ENCODE measurements around the gene SLK. TPM values are rescaled to one million over a fixed set of nuclear protein-coding genes. Genes with fewer than 3 reads are reported as not detected.
A peak's percentile ranks its signal among the peaks of the same experiment; 100 is the strongest.

SLK gene
- total and polyA plus RNA-seq, 2 donors from 2014 or later, result 12.3 to 45.5 TPM

- DNase-seq (peak in 1 of 5 donors; percentile 27), FAIRE-seq (no peak)
- TF ChIP-seq CTCF (IDR thresholded peaks at IDR 0.05; ENCODE audit: borderline replicate concordance, extremely low read depth, insufficient read depth), result no peak
- Histone ChIP-seq H3K27ac (ENCODE audit: low read depth in 2 of 2, low read length in 2 of 2) (peak overlapping the region in 1 of 2 donors; percentile 23), H3K9ac (ENCODE audit: low read length in 3 of 3) (no peak overlapping the region), H3K9me3 (ENCODE audit: control insufficient read depth in 2 of 3, insufficient read depth in 1 of 3, low read length in 3 of 3) (no peaks in the 10 kb centered on the region), H3K36me3 (ENCODE audit: control insufficient read depth in 2 of 3, insufficient read depth in 3 of 3, low read length in 3 of 3) (no peaks in the 10 kb centered on the region), H3K4me3 (ENCODE audit: low read length in 3 of 3) (no peak overlapping the region), H3K27me3 (ENCODE audit: control insufficient read depth, insufficient read depth, low read length) (no peaks in the 10 kb centered on the region), H3K4me1 (ENCODE audit: control insufficient read depth in 2 of 3, insufficient read depth in 2 of 3, low read depth in 1 of 3, low read length in 3 of 3) (peaks cover 2 to 9% (median 7%) of the 10 kb centered on the region in 3 donors)
- intact Hi-C loops (cut with DNase I), result no loop called here
These were observed 45.2 kb upstream of the SLK start for GRCh38 chr10:103921750-103922195.

DNA sequence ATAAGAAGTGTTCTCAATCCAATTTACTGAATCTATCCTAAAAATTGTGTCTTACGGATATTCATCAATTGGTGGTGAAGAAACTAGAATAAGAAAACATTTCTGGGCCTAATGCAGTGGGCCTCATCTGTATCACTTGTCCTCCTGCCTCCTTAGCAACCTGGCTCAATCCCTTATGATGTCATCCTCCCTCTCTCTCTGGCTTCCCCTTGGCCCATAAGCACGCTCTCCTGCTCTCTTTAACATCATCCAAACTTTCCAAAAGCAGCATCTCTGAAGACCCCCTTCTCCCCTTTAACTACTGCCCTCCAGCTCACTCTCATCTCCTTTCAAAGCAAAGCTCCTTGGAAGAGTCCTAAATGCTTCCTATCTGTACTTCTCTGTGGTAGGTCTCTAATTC lies 44.3 kb upstream of the SLK start:
- no peak for DNase-seq
- Histone ChIP-seq H3K27me3 (ENCODE audit: control insufficient read depth, insufficient read depth, low read length) (no peaks in the 10 kb centered on the region), H3K9ac (ENCODE audit: low read length in 3 of 3) (no peak overlapping the region), H3K4me1 (ENCODE audit: control insufficient read depth in 2 of 3, insufficient read depth in 2 of 3, low read depth in 1 of 3, low read length in 3 of 3) (peaks cover 0 to 7% (median 6%) of the 10 kb centered on the region in 3 donors), H3K4me3 (ENCODE audit: low read length in 3 of 3) (no peak overlapping the region), H3K36me3 (ENCODE audit: control insufficient read depth in 2 of 3, insufficient read depth in 3 of 3, low read length in 3 of 3) (no peaks in the 10 kb centered on the region), H3K9me3 (ENCODE audit: control insufficient read depth in 2 of 3, insufficient read depth in 1 of 3, low read length in 3 of 3) (no peaks in the 10 kb centered on the region), H3K27ac (ENCODE audit: low read depth in 2 of 2, low read length in 2 of 2) (no peak overlapping the region)
- intact Hi-C loops (cut with DNase I), result no loop called here
- no peak for FAIRE-seq
- no peak for TF ChIP-seq CTCF (IDR thresholded peaks at IDR 0.05; ENCODE audit: borderline replicate concordance, extremely low read depth, insufficient read depth)

- H3K27ac ChIP-seq (ENCODE audit: low read depth in 2 of 2, low read length in 2 of 2), result no peak overlapping the region
- FAIRE-seq, result no peak
These were observed 43.4 kb upstream of the SLK start for GRCh38 chr10:103923502-103923901.

More at GRCh38 chr10:103923502-103923901, 43.4 kb upstream of the SLK start:
- Histone ChIP-seq H3K9ac (ENCODE audit: low read length in 3 of 3) (no peak overlapping the region), H3K27me3 (ENCODE audit: control insufficient read depth, insufficient read depth, low read length) (no peaks in the 10 kb centered on the region), H3K36me3 (ENCODE audit: control insufficient read depth in 2 of 3, insufficient read depth in 3 of 3, low read length in 3 of 3) (no peaks in the 10 kb centered on the region), H3K4me3 (ENCODE audit: low read length in 3 of 3) (no peak overlapping the region), H3K4me1 (ENCODE audit: control insufficient read depth in 2 of 3, insufficient read depth in 2 of 3, low read depth in 1 of 3, low read length in 3 of 3) (peaks cover 0 to 6% (median 5%) of the 10 kb centered on the region in 3 donors), H3K9me3 (ENCODE audit: control insufficient read depth in 2 of 3, insufficient read depth in 1 of 3, low read length in 3 of 3) (no peaks in the 10 kb centered on the region)
- no peak for TF ChIP-seq CTCF (IDR thresholded peaks at IDR 0.05; ENCODE audit: borderline replicate concordance, extremely low read depth, insufficient read depth)
- intact Hi-C loops (cut with DNase I), result no loop called here
- no peak for DNase-seq
